SK-N-SH treated with all-trans-retinoic acid at 6 μM for 48 hours (cell line): ENCODE data around the gene MDGA2.

Experiments
- ATAC-seq: fragments of 200-7000 bp; cut with Tn5 transposase; 3 replicates; pipeline ENCODE4 v1.9.1; 2020; ENCODE audit warnings: mild to moderate bottlenecking, moderate library complexity
- ARNTL ChIP-seq: fragments of 450-650 bp; formaldehyde crosslinking; IDR thresholded peaks from 2 replicates; pipeline ENCODE4 v1.5.0; 2020; ENCODE audit warnings: low read depth, mild to moderate bottlenecking, moderate library complexity, borderline replicate concordance
- BACH2 ChIP-seq: fragments of 250-450 bp; sonication (Bioruptor Pico); IDR thresholded peaks from 2 replicates; pipeline ENCODE4 v1.9.0; 2021; ENCODE audit warnings: mild to moderate bottlenecking, borderline replicate concordance
- ESRRG ChIP-seq: fragments of 250-450 bp; sonication (Bioruptor Pico); IDR thresholded peaks from 2 replicates; pipeline ENCODE4 v1.6.1; 2021; ENCODE audit warnings: mild to moderate bottlenecking
- GLIS3 ChIP-seq: fragments of 250-450 bp; sonication (Bioruptor Pico); IDR thresholded peaks from 2 replicates; pipeline ENCODE4 v1.5.0; 2020; ENCODE audit warnings: mild to moderate bottlenecking, moderate library complexity
- ISL1 ChIP-seq: fragments of 250-450 bp; sonication (Bioruptor Pico); IDR thresholded peaks from 2 replicates; pipeline ENCODE4 v2.1.2; 2022; ENCODE audit warnings: mild to moderate bottlenecking, moderate library complexity
- OSR1 ChIP-seq: fragments of 250-450 bp; sonication (Bioruptor Pico); IDR thresholded peaks from 2 replicates; pipeline ENCODE4 v1.8.0; 2022; ENCODE audit warnings: moderate library complexity, mild to moderate bottlenecking, inconsistent platforms
- PPARA ChIP-seq: fragments of 250-450 bp; sonication (Bioruptor Pico); IDR thresholded peaks from 2 replicates; pipeline ENCODE4 v1.5.0; 2020; ENCODE audit warnings: mild to moderate bottlenecking, borderline replicate concordance
- RARB ChIP-seq: fragments of 250-450 bp; sonication (Bioruptor Pico); IDR thresholded peaks from 2 replicates; pipeline ENCODE4 v1.8.0; 2021; ENCODE audit warnings: mild to moderate bottlenecking, moderate library complexity
- SNAI2 ChIP-seq: fragments of 250-450 bp; sonication (Bioruptor Pico); IDR thresholded peaks from 2 replicates; pipeline ENCODE4 v1.5.0; 2020; ENCODE audit warnings: mild to moderate bottlenecking, moderate library complexity
- TCF4 ChIP-seq: fragments of 250-450 bp; sonication (Bioruptor Pico); IDR thresholded peaks from 2 replicates; pipeline ENCODE4 v1.8.0; 2021; ENCODE audit warnings: mild to moderate bottlenecking, moderate library complexity, borderline replicate concordance
- ZC3H10 ChIP-seq: fragments of 250-450 bp; sonication (Bioruptor Pico); IDR thresholded peaks from 2 replicates; pipeline ENCODE4 v1.5.1; 2021; ENCODE audit warnings: mild to moderate bottlenecking, moderate library complexity
- ZFP3 ChIP-seq: fragments of 250-450 bp; sonication (Bioruptor Pico); IDR thresholded peaks from 2 replicates; pipeline ENCODE4 v1.5.0; 2020; ENCODE audit warnings: mild to moderate bottlenecking, moderate library complexity
- ZFP30 ChIP-seq: fragments of 450-650 bp; formaldehyde crosslinking; IDR thresholded peaks from 2 replicates; pipeline ENCODE4 v1.5.0; 2022; ENCODE audit warnings: mild to moderate bottlenecking, moderate library complexity
- ZNF70 ChIP-seq: fragments of 450-650 bp; formaldehyde crosslinking; IDR thresholded peaks from 2 replicates; pipeline ENCODE4 v1.5.0; 2020; ENCODE audit warnings: mild to moderate bottlenecking, moderate library complexity
- ZNF8 ChIP-seq: fragments of 450-650 bp; formaldehyde crosslinking; IDR thresholded peaks from 2 replicates; pipeline ENCODE4 v1.5.0; 2020; ENCODE audit warnings: mild to moderate bottlenecking, moderate library complexity
- TF ChIP-seq, protein P1 (sequence below): fragments of 250-450 bp; sonication (Bioruptor Pico); IDR thresholded peaks from 2 replicates; pipeline ENCODE4 v1.5.1; 2021; ENCODE audit warnings: mild to moderate bottlenecking, moderate library complexity
- TF ChIP-seq, protein P2 (sequence below): fragments of 250-450 bp; sonication (Bioruptor Pico); IDR thresholded peaks from 2 replicates; pipeline ENCODE4 v1.5.1; 2020; ENCODE audit warnings: low read depth, mild to moderate bottlenecking, moderate library complexity
- TF ChIP-seq, protein P3 (sequence below): fragments of 250-450 bp; sonication (Bioruptor Pico); IDR thresholded peaks from 2 replicates; pipeline ENCODE4 v1.8.0; 2021; ENCODE audit warnings: low read depth, mild to moderate bottlenecking, moderate library complexity, borderline replicate concordance
- TF ChIP-seq, protein P4 (sequence below): fragments of 250-450 bp; sonication (Bioruptor Pico); IDR thresholded peaks from 2 replicates; pipeline ENCODE4 v1.8.0; 2020; ENCODE audit warnings: mild to moderate bottlenecking, moderate library complexity, borderline replicate concordance
- TF ChIP-seq, protein P5 (sequence below): fragments of 250-450 bp; sonication (Bioruptor Pico); IDR thresholded peaks from 2 replicates; pipeline ENCODE4 v1.5.0; 2020; ENCODE audit warnings: mild to moderate bottlenecking, moderate library complexity

MDGA2 gene

DNA sequence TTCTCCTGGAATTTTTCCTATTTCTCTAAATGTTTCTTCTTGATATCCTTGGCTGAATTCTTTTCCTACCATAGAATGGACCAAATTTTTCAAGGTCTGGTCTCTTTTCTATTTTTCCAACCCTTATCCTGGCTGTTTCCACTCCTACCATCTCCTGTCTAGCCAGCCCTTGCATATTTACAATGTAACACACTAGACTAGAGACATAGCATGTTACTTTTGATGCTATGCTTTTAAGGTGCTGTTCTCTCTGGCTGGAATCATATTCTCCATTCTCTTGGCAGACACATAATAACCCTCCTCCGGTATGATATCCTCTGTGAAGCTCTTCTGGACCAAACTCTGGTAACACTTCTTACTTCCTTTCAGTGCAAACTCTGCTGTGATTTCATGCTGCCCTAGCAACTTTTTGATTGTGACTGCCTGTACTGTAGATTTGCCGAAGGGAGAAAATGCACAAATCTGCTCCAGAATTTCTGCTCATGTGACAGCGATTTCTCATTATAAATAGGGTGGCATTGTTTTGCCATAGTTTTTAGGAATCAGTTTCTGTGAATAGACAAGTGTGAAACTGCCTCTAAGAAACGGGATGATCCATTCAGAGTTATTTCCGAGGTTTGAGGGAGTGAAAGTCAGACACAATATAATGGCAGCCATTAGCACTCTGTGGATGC lies 284.4 kb downstream of the MDGA2 start:
- TF ChIP-seq BACH2 (CRISPR knock-in tag): no peak
- TF ChIP-seq ARNTL (CRISPR knock-in tag): no peak
- no peak for TF ChIP-seq RARB (CRISPR knock-in tag)
- no peak for TF ChIP-seq GLIS3 (CRISPR knock-in tag)
- TF ChIP-seq ESRRG (CRISPR knock-in tag): no peak
- no peak for TF ChIP-seq ZC3H10 (CRISPR knock-in tag)
- TF ChIP-seq ZNF8: no peak
- TF ChIP-seq ISL1: no peak
- TF ChIP-seq, protein P1, sequence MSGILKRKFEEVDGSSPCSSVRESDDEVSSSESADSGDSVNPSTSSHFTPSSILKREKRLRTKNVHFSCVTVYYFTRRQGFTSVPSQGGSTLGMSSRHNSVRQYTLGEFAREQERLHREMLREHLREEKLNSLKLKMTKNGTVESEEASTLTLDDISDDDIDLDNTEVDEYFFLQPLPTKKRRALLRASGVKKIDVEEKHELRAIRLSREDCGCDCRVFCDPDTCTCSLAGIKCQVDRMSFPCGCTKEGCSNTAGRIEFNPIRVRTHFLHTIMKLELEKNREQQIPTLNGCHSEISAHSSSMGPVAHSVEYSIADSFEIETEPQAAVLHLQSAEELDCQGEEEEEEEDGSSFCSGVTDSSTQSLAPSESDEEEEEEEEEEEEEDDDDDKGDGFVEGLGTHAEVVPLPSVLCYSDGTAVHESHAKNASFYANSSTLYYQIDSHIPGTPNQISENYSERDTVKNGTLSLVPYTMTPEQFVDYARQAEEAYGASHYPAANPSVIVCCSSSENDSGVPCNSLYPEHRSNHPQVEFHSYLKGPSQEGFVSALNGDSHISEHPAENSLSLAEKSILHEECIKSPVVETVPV (CRISPR knock-in tag): no peak
- no peak for TF ChIP-seq ZNF70
- no peak for TF ChIP-seq OSR1
- no peak for TF ChIP-seq ZFP3 (CRISPR knock-in tag)
- TF ChIP-seq, protein P2, sequence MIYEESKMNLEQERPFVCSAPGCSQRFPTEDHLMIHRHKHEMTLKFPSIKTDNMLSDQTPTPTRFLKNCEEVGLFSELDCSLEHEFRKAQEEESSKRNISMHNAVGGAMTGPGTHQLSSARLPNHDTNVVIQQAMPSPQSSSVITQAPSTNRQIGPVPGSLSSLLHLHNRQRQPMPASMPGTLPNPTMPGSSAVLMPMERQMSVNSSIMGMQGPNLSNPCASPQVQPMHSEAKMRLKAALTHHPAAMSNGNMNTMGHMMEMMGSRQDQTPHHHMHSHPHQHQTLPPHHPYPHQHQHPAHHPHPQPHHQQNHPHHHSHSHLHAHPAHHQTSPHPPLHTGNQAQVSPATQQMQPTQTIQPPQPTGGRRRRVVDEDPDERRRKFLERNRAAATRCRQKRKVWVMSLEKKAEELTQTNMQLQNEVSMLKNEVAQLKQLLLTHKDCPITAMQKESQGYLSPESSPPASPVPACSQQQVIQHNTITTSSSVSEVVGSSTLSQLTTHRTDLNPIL (CRISPR knock-in tag): no peak
- no peak for TF ChIP-seq ZFP30
- TF ChIP-seq SNAI2 (CRISPR knock-in tag): no peak
- TF ChIP-seq, protein P3, sequence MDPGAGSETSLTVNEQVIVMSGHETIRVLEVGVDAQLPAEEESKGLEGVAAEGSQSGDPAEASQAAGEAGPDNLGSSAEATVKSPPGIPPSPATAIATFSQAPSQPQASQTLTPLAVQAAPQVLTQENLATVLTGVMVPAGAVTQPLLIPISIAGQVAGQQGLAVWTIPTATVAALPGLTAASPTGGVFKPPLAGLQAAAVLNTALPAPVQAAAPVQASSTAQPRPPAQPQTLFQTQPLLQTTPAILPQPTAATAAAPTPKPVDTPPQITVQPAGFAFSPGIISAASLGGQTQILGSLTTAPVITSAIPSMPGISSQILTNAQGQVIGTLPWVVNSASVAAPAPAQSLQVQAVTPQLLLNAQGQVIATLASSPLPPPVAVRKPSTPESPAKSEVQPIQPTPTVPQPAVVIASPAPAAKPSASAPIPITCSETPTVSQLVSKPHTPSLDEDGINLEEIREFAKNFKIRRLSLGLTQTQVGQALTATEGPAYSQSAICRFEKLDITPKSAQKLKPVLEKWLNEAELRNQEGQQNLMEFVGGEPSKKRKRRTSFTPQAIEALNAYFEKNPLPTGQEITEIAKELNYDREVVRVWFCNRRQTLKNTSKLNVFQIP: no peak
- TF ChIP-seq, protein P4, sequence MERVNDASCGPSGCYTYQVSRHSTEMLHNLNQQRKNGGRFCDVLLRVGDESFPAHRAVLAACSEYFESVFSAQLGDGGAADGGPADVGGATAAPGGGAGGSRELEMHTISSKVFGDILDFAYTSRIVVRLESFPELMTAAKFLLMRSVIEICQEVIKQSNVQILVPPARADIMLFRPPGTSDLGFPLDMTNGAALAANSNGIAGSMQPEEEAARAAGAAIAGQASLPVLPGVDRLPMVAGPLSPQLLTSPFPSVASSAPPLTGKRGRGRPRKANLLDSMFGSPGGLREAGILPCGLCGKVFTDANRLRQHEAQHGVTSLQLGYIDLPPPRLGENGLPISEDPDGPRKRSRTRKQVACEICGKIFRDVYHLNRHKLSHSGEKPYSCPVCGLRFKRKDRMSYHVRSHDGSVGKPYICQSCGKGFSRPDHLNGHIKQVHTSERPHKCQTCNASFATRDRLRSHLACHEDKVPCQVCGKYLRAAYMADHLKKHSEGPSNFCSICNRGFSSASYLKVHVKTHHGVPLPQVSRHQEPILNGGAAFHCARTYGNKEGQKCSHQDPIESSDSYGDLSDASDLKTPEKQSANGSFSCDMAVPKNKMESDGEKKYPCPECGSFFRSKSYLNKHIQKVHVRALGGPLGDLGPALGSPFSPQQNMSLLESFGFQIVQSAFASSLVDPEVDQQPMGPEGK: no peak
- no peak for TF ChIP-seq PPARA (CRISPR knock-in tag)
- TF ChIP-seq, all 23 proteins: peak for 0
- no peak for ATAC-seq

DNA sequence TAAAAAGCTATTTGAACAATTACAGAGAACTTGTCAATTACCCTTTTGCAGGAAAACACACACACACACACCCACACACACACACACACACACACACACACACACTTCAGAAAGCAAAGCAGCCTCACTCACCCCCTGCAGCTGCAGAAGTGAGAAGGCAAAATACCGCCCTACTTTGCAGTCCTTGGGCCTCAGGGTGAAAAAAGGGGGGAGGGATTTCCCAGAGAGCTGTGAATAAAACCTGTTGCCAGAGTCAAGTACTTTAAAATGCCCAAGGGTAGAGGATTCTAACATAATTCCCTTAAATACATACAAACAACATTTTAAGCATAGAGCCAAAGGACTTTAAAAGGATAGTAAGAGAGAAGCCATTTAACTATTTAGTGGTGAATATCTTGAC lies 285.9 kb downstream of the MDGA2 start:
- no peak for ATAC-seq
- TF ChIP-seq ZNF70: no peak
- TF ChIP-seq TCF4 (CRISPR knock-in tag): no peak
- no peak for TF ChIP-seq ZNF8
- no peak for TF ChIP-seq ZFP30
- TF ChIP-seq BACH2 (CRISPR knock-in tag): no peak
- no peak for TF ChIP-seq OSR1
- TF ChIP-seq ARNTL (CRISPR knock-in tag): no peak
- no peak for TF ChIP-seq ZFP3 (CRISPR knock-in tag)
- TF ChIP-seq, protein P2 (CRISPR knock-in tag): no peak
- TF ChIP-seq, protein P5, sequence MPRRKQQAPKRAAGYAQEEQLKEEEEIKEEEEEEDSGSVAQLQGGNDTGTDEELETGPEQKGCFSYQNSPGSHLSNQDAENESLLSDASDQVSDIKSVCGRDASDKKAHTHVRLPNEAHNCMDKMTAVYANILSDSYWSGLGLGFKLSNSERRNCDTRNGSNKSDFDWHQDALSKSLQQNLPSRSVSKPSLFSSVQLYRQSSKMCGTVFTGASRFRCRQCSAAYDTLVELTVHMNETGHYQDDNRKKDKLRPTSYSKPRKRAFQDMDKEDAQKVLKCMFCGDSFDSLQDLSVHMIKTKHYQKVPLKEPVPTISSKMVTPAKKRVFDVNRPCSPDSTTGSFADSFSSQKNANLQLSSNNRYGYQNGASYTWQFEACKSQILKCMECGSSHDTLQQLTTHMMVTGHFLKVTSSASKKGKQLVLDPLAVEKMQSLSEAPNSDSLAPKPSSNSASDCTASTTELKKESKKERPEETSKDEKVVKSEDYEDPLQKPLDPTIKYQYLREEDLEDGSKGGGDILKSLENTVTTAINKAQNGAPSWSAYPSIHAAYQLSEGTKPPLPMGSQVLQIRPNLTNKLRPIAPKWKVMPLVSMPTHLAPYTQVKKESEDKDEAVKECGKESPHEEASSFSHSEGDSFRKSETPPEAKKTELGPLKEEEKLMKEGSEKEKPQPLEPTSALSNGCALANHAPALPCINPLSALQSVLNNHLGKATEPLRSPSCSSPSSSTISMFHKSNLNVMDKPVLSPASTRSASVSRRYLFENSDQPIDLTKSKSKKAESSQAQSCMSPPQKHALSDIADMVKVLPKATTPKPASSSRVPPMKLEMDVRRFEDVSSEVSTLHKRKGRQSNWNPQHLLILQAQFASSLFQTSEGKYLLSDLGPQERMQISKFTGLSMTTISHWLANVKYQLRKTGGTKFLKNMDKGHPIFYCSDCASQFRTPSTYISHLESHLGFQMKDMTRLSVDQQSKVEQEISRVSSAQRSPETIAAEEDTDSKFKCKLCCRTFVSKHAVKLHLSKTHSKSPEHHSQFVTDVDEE (CRISPR knock-in tag): no peak
- TF ChIP-seq, protein P3: no peak
- TF ChIP-seq ISL1: no peak
- TF ChIP-seq, protein P1 (CRISPR knock-in tag): no peak
- TF ChIP-seq, protein P4: no peak
- TF ChIP-seq, all 23 proteins: peak for 0
